Measurements from ENCODE around the gene SCN10A. TPM values are rescaled to one million over a fixed set of nuclear protein-coding genes. Genes with fewer than 3 reads are reported as not detected.

SCN10A gene
- total RNA-seq, 2 donors from 2014 or later, result not detected

GRCh38 chr3:38746641-38747040 lies 69.4 kb downstream of the SCN10A start:
- Histone ChIP-seq H3K27me3 (no peaks in the 10 kb centered on the region), H3K9me3 (no peaks in the 10 kb centered on the region), H3K4me3 (no peak overlapping the region), H3K4me1 (no peaks in the 10 kb centered on the region), H3K27ac (no peak overlapping the region), H3K36me3 (replicated peaks in 1 of 2; ENCODE audit: insufficient read depth in 1 of 2, low read depth in 2 of 2) (no peaks in the 10 kb centered on the region)
- WGBS, 2 donors, result 65 to 75% methylated on average over 1 of the region's 1 CpG
- TF ChIP-seq CTCF (IDR thresholded peaks at IDR 0.05) (no peak), POLR2A (IDR thresholded peaks at IDR 0.05) (no peak)
- intact Hi-C loops (cut with DNase I), result no loop called here
- DNase-seq (no peak), ATAC-seq (no peak)

GRCh38 chr3:38743043-38743442 lies 73.0 kb downstream of the SCN10A start:
- intact Hi-C loops (cut with DNase I), result no loop called here
- Histone ChIP-seq H3K36me3 (replicated peaks in 1 of 2; ENCODE audit: insufficient read depth in 1 of 2, low read depth in 2 of 2) (no peaks in the 10 kb centered on the region), H3K27ac (no peak overlapping the region), H3K9me3 (no peaks in the 10 kb centered on the region), H3K4me1 (no peaks in the 10 kb centered on the region), H3K27me3 (no peaks in the 10 kb centered on the region), H3K4me3 (no peak overlapping the region)
- no peak for DNase-seq
- no peak for TF ChIP-seq CTCF (IDR thresholded peaks at IDR 0.05)
- TF ChIP-seq POLR2A (IDR thresholded peaks at IDR 0.05), result no peak
- 66 to 80% methylated on average over 7 of the region's 7 CpGs for WGBS, 2 donors
- no peak for ATAC-seq

GRCh38 chr3:38742550-38742949 lies 73.5 kb downstream of the SCN10A start:
- H3K36me3 ChIP-seq (replicated peaks in 1 of 2; ENCODE audit: insufficient read depth in 1 of 2, low read depth in 2 of 2), result no peaks in the 10 kb centered on the region
- intact Hi-C loops (cut with DNase I), result no loop called here
- no peak overlapping the region for H3K4me3 ChIP-seq
- H3K9me3 ChIP-seq, result no peaks in the 10 kb centered on the region
- no peaks in the 10 kb centered on the region for H3K4me1 ChIP-seq
- ATAC-seq (no peak), DNase-seq (no peak)
- no peaks in the 10 kb centered on the region for H3K27me3 ChIP-seq
- no peak for TF ChIP-seq POLR2A (IDR thresholded peaks at IDR 0.05)
- TF ChIP-seq CTCF (IDR thresholded peaks at IDR 0.05), result no peak
- WGBS, 2 donors, result 92 to 96% methylated on average over 1 of the region's 1 CpG
- no peak overlapping the region for H3K27ac ChIP-seq

- no peaks in the 10 kb centered on the region for H3K36me3 ChIP-seq (replicated peaks in 1 of 2; ENCODE audit: insufficient read depth in 1 of 2, low read depth in 2 of 2)
- intact Hi-C loops (cut with DNase I), result no loop called here
- no peak overlapping the region for H3K27ac ChIP-seq
- ATAC-seq (no peak), DNase-seq (no peak)
- no peaks in the 10 kb centered on the region for H3K9me3 ChIP-seq
- no peaks in the 10 kb centered on the region for H3K27me3 ChIP-seq
- no peaks in the 10 kb centered on the region for H3K4me1 ChIP-seq
- no peak overlapping the region for H3K4me3 ChIP-seq
- TF ChIP-seq CTCF (IDR thresholded peaks at IDR 0.05), result no peak
- no peak for TF ChIP-seq POLR2A (IDR thresholded peaks at IDR 0.05)
These were observed 75.5 kb downstream of the SCN10A start for GRCh38 chr3:38740537-38740936.

- TF ChIP-seq POLR2A (IDR thresholded peaks at IDR 0.05), result no peak
- no peak for TF ChIP-seq CTCF (IDR thresholded peaks at IDR 0.05)
- intact Hi-C loops (cut with DNase I), result no loop called here
- ATAC-seq (no peak), DNase-seq (no peak)
- Histone ChIP-seq H3K4me1 (no peaks in the 10 kb centered on the region), H3K9me3 (no peaks in the 10 kb centered on the region), H3K36me3 (replicated peaks in 1 of 2; ENCODE audit: insufficient read depth in 1 of 2, low read depth in 2 of 2) (no peaks in the 10 kb centered on the region), H3K27me3 (no peaks in the 10 kb centered on the region), H3K27ac (no peak overlapping the region), H3K4me3 (no peak overlapping the region)
- 60 to 65% methylated on average over 3 of the region's 3 CpGs for WGBS, 2 donors
These were observed 76.1 kb downstream of the SCN10A start for GRCh38 chr3:38739931-38740330.

Data from body of pancreas (tissue), 4 donors.